Measurements from ENCODE around the gene ANXA4. TPM values are rescaled to one million over a fixed set of nuclear protein-coding genes. Genes with fewer than 3 reads are reported as not detected.

Gene ANXA4
- total RNA-seq, 1 experiment from 2014 or later: 92.0 TPM

GRCh38 chr2:69815717-69816116 is 73.8 kb downstream of the ANXA4 start:
- H3K36me3 Mint-ChIP-seq (ENCODE audit: insufficient read depth, unreplicated experiment): peaks cover 20% of the 10 kb centered on the region
- intact Hi-C loops (cut with micrococcal nuclease; ENCODE audit: unreplicated experiment): loop anchor here (2.0 kb wide), 1 partner anchor 35 kb away; no protein-coding TSS in a partner anchor
- POLR2A ChIA-PET: no interaction called here

GRCh38 chr2:69816923-69817542 is 75.1 kb downstream of the ANXA4 start:
- peaks cover 6% of the 10 kb centered on the region for H3K36me3 ChIP-seq (ENCODE audit: control insufficient read depth, insufficient read depth, low read length)
- no TSS peak for BruUV-seq (replicated peaks)
- no peaks in the 10 kb centered on the region for H3K4me1 ChIP-seq
- H3K4me3 ChIP-seq (ENCODE audit: low read depth, low read length): no peak overlapping the region
- Mint-ChIP-seq H3K4me1 (ENCODE audit: low read depth, unreplicated experiment) (no peaks in the 10 kb centered on the region), H3K9me3 (ENCODE audit: unreplicated experiment) (no peaks in the 10 kb centered on the region), H3K27ac (ENCODE audit: unreplicated experiment) (no peak overlapping the region), H3K4me3 (ENCODE audit: unreplicated experiment) (no peak overlapping the region), H3K27me3 (ENCODE audit: insufficient read depth, unreplicated experiment) (no peaks in the 10 kb centered on the region), H3K36me3 (ENCODE audit: insufficient read depth, unreplicated experiment) (peaks cover 32% of the 10 kb centered on the region)
- CTCF ChIA-PET: interaction anchor here (0.6 to 5.5 kb wide), 22 partner anchors 12 to 267 kb away, joined by 3 to 198 read pairs (median 4); partner anchors contain the start of genes ANXA4 and GMCL1
- H3K9me3 ChIP-seq: no peaks in the 10 kb centered on the region
- POLR2A ChIA-PET: interaction anchor here (0.6 to 0.8 kb wide), 4 partner anchors 12 to 92 kb away, joined by 3 to 9 read pairs (median 5); partner anchors contain the start of gene ANXA4
- H3K27me3 ChIP-seq (replicated peaks; ENCODE audit: control insufficient read depth, insufficient read depth, low read length): no peaks in the 10 kb centered on the region
- peak; percentile 83 to 84 for DNase-seq
- intact Hi-C loops (cut with micrococcal nuclease; ENCODE audit: unreplicated experiment): loop anchor here (1.0 to 2.0 kb wide), 6 partner anchors 20 to 258 kb away; no protein-coding TSS in a partner anchor
- TF ChIP-seq, protein P1, sequence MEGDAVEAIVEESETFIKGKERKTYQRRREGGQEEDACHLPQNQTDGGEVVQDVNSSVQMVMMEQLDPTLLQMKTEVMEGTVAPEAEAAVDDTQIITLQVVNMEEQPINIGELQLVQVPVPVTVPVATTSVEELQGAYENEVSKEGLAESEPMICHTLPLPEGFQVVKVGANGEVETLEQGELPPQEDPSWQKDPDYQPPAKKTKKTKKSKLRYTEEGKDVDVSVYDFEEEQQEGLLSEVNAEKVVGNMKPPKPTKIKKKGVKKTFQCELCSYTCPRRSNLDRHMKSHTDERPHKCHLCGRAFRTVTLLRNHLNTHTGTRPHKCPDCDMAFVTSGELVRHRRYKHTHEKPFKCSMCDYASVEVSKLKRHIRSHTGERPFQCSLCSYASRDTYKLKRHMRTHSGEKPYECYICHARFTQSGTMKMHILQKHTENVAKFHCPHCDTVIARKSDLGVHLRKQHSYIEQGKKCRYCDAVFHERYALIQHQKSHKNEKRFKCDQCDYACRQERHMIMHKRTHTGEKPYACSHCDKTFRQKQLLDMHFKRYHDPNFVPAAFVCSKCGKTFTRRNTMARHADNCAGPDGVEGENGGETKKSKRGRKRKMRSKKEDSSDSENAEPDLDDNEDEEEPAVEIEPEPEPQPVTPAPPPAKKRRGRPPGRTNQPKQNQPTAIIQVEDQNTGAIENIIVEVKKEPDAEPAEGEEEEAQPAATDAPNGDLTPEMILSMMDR (IDR thresholded peaks at IDR 0.05; ENCODE audit: insufficient read depth in 1 of 2, low read depth in 1 of 2, low read length in 1 of 2, severe bottlenecking in 1 of 2, unreplicated experiment in 1 of 2): peak; percentile 90 to 91

More at GRCh38 chr2:69815717-69816116, 73.8 kb downstream of the ANXA4 start:
- peaks cover 6% of the 10 kb centered on the region for H3K36me3 ChIP-seq (ENCODE audit: control insufficient read depth, insufficient read depth, low read length)
- Mint-ChIP-seq H3K27me3 (ENCODE audit: insufficient read depth, unreplicated experiment) (no peaks in the 10 kb centered on the region), H3K4me1 (ENCODE audit: low read depth, unreplicated experiment) (no peaks in the 10 kb centered on the region), H3K27ac (ENCODE audit: unreplicated experiment) (no peak overlapping the region), H3K4me3 (ENCODE audit: unreplicated experiment) (no peak overlapping the region), H3K9me3 (ENCODE audit: unreplicated experiment) (no peaks in the 10 kb centered on the region)
- no peaks in the 10 kb centered on the region for H3K9me3 ChIP-seq
- no peak overlapping the region for H3K4me3 ChIP-seq (ENCODE audit: low read depth, low read length)
- CTCF ChIA-PET: interaction anchor here (0.7 to 5.5 kb wide), 4 partner anchors 13 to 91 kb away, joined by 3 to 198 read pairs (median 8); partner anchors contain the start of gene GMCL1
- TF ChIP-seq, protein P1 (IDR thresholded peaks at IDR 0.05; ENCODE audit: insufficient read depth in 1 of 2, low read depth in 1 of 2, low read length in 1 of 2, severe bottlenecking in 1 of 2, unreplicated experiment in 1 of 2): no peak
- DNase-seq: no peak
- BruUV-seq (replicated peaks): no TSS peak
- H3K4me1 ChIP-seq: no peaks in the 10 kb centered on the region
- H3K27me3 ChIP-seq (replicated peaks; ENCODE audit: control insufficient read depth, insufficient read depth, low read length): no peaks in the 10 kb centered on the region

DNA sequence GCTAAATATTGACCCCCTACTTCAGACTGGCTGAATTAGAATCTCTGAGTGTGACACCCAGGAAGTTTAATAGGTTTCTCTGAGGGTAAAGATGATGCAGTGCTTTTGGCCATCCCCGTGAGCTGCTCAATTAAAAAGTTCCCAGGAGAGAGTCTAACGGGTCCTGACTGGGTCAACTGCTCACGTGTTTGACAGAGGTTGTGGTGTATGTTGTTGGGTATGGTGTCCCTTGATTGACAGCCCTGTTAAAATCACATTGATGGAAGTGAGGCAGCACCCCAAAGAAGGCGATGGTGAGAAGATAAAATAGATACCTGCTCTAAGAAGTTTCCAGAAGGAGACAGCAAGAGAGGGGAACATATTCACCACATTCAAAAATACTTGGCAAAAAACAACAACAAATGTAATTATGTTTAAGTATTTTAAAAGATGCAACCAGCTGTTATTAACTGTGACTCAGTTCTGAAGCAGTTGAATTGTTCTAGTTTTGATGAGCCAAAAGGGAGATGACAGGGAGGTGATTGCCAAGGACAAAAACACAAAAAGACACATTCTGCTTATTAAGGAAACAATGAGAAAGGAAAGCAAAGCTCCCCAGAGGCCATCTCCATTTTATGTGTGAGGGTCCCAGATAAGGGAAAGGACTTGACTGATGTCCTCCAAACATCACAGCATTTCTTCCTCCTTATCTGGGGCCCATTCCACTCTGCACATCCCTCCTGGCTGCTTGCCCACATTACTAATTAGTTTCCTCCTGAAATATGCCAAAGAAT is 76.0 kb downstream of the ANXA4 start:
- H3K27me3 ChIP-seq (replicated peaks; ENCODE audit: control insufficient read depth, insufficient read depth, low read length): no peaks in the 10 kb centered on the region
- no peak overlapping the region for H3K4me3 ChIP-seq (ENCODE audit: low read depth, low read length)
- no peak overlapping the region for H3K4me3 Mint-ChIP-seq (ENCODE audit: unreplicated experiment)
- intact Hi-C loops (cut with micrococcal nuclease; ENCODE audit: unreplicated experiment): loop anchor here (1.0 to 2.0 kb wide), 6 partner anchors 21 to 259 kb away; no protein-coding TSS in a partner anchor
- ChIA-PET POLR2A (no interaction called here), CTCF (interaction anchor here (0.6 to 5.5 kb wide), 3 partner anchors 11 to 93 kb away, joined by 6 to 198 read pairs (median 7); partner anchors contain the start of gene GMCL1)
- DNase-seq: no peak
- H3K27ac Mint-ChIP-seq (ENCODE audit: unreplicated experiment): no peak overlapping the region
- no TSS peak for BruUV-seq (replicated peaks)
- no peaks in the 10 kb centered on the region for H3K4me1 ChIP-seq
- no peaks in the 10 kb centered on the region for H3K4me1 Mint-ChIP-seq (ENCODE audit: low read depth, unreplicated experiment)
- H3K9me3 ChIP-seq: no peaks in the 10 kb centered on the region
- TF ChIP-seq, protein P1 (IDR thresholded peaks at IDR 0.05; ENCODE audit: insufficient read depth in 1 of 2, low read depth in 1 of 2, low read length in 1 of 2, severe bottlenecking in 1 of 2, unreplicated experiment in 1 of 2): no peak
- H3K27me3 Mint-ChIP-seq (ENCODE audit: insufficient read depth, unreplicated experiment): no peaks in the 10 kb centered on the region
- peaks cover 25% of the 10 kb centered on the region for H3K36me3 Mint-ChIP-seq (ENCODE audit: insufficient read depth, unreplicated experiment)
- no peaks in the 10 kb centered on the region for H3K9me3 Mint-ChIP-seq (ENCODE audit: unreplicated experiment)
- H3K36me3 ChIP-seq (ENCODE audit: control insufficient read depth, insufficient read depth, low read length): peaks cover 3% of the 10 kb centered on the region; the same call in 1 of the 2 replicates
